GM23248 (cell line): ENCODE data around the gene ELMO1. TPM values are rescaled to one million over a fixed set of nuclear protein-coding genes. Genes with fewer than 3 reads are reported as not detected.

Experiments
- DNase-seq: peaks from one replicate; pipeline ENCODE4 v3.0.0-alpha.2; 2015
- H2AFZ ChIP-seq: fragments of 200-600 bp; sonication (generic); 2 replicates; pipeline ENCODE4 v1.6.1; 2016; ENCODE audit warnings: antibody characterized with exemption
- H3F3A ChIP-seq: fragments of 200-600 bp; sonication (generic); 2 replicates; pipeline ENCODE4 v1.6.1; 2016; ENCODE audit warnings: mild to moderate bottlenecking, antibody characterized with exemption, mixed run types; ENCODE audit not compliant: insufficient read depth
- H3K27ac ChIP-seq: fragments of 200-600 bp; sonication (generic); 2 replicates; pipeline ENCODE4 v1.5.1; 2016; ENCODE audit warnings: mild to moderate bottlenecking
- H3K27me3 ChIP-seq: fragments of 200-600 bp; sonication (generic); replicated peaks from 2 replicates; pipeline ENCODE4 v1.6.1; 2016; ENCODE audit warnings: mild to moderate bottlenecking; ENCODE audit not compliant: insufficient read depth
- H3K36me3 ChIP-seq: fragments of 200-600 bp; sonication (generic); 2 replicates; pipeline ENCODE4 v1.6.1; 2016; ENCODE audit warnings: low read depth, mild to moderate bottlenecking
- H3K4me1 ChIP-seq: fragments of 200-600 bp; sonication (generic); 2 replicates; pipeline ENCODE4 v1.6.1; 2016; ENCODE audit warnings: mild to moderate bottlenecking; ENCODE audit not compliant: insufficient read depth
- H3K4me2 ChIP-seq: fragments of 200-600 bp; sonication (generic); one replicate; pipeline ENCODE4 v1.6.1; 2016; ENCODE audit warnings: mild to moderate bottlenecking; ENCODE audit not compliant: unreplicated experiment
- H3K4me3 ChIP-seq: fragments of 200-600 bp; sonication (generic); 2 replicates; pipeline ENCODE4 v1.5.1; 2016; ENCODE audit warnings: mild to moderate bottlenecking
- H3K79me2 ChIP-seq: fragments of 200-600 bp; sonication (generic); 2 replicates; pipeline ENCODE4 v1.6.1; 2016; ENCODE audit warnings: mild to moderate bottlenecking; ENCODE audit not compliant: insufficient read depth
- H3K9ac ChIP-seq: fragments of 200-600 bp; sonication (generic); 2 replicates; pipeline ENCODE4 v1.6.1; 2016; ENCODE audit warnings: mild to moderate bottlenecking
- H3K9me2 ChIP-seq: fragments of 200-600 bp; sonication (generic); 2 replicates; pipeline ENCODE4 v1.6.1; 2016; ENCODE audit warnings: mixed run types, mild to moderate bottlenecking, moderate library complexity; ENCODE audit not compliant: insufficient read depth
- H3K9me3 ChIP-seq: fragments of 200-600 bp; sonication (generic); one replicate; pipeline ENCODE4 v1.6.1; 2017; ENCODE audit warnings: low read depth
- H4K20me1 ChIP-seq: fragments of 200-600 bp; sonication (generic); 2 replicates; pipeline ENCODE4 v1.6.0; 2016; ENCODE audit not compliant: insufficient read depth
- EZH2 ChIP-seq: fragments of 200-600 bp; sonication (generic); IDR thresholded peaks from 2 replicates; pipeline ENCODE4 v1.6.1; 2018; ENCODE audit warnings: antibody characterized with exemption, mild to moderate bottlenecking; ENCODE audit not compliant: insufficient read depth, poor library complexity, severe bottlenecking
- EZH2phosphoT487 ChIP-seq: fragments of 200-600 bp; sonication (generic); IDR thresholded peaks from 2 replicates; pipeline ENCODE4 v1.6.1; 2018; ENCODE audit warnings: antibody characterized with exemption, moderate library complexity, mild to moderate bottlenecking, low read depth; ENCODE audit not compliant: insufficient read depth
- WGBS, 2 experiments: methylation state at CpG; one replicate each; pipeline ENCODE4 v1.1.6; 2015 to 2017; ENCODE audit warnings: low lambda C conversion rate in 2 of 2, low coverage in 1 of 2; ENCODE audit errors: missing lambda C conversion rate in 2 of 2; 5-methylcytosine and 5-hydroxymethylcytosine counted together
- in situ Hi-C: fragments of 300-500 bp; cut with MboI; formaldehyde crosslinking; loops from 2 replicates; pipeline ENCODE4 v1.15.0; 2020
- polyA plus RNA-seq: library from polyadenylated mRNA; unstranded; fragments of >200 nt; fragmentation: Nextera tagmentation; extraction: Ambion mirVana; gene quantifications from 2 replicates; pipeline ENCODE4 v1.2.1, GENCODE V29; 2016
- total RNA-seq: library from RNA; depleted of rRNA; stranded (reverse); fragments of >200 nt; shearing (Covaris generic); gene quantifications from 2 replicates; pipeline ENCODE4 v1.2.3, GENCODE V29; 2014

The ELMO1 gene
- total and polyA plus RNA-seq, 2 experiments from 2014 or later, result not detected

DNA sequence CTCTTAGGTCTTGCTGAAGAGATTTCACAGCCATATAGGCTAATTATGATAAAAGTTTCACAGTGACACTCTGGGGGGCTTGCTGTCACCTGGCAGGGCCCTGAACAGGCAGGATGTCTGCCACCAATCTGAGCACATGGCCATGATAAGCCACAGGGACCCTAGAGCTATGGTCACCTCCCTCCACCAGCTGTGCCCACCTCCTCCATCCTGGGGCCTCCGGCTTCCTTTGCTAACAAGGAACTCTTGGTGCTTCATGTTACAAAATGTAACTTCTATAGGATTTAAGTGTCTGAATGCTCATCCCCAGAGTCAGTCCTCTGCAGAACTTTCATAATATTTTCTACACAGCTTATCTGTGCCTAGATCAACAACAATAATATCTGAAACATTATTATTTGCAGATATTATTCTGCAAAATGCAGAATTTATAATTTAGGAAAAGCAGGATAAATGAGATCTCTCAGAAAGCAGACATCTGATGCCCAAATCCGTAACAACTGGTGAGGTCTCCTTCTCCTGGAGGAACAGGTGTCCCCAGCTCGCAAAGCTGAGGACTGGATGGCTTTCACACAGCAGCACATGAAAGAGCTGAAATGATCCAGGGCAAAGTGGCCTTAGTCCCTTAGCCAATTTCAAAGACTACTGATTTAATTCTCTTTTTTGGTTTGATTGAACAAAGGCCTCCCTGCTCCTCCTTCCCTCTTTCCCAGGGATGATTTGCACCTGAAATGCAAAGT is 437.3 kb downstream of the ELMO1 start:
- H3K27ac ChIP-seq, result no peak overlapping the region
- TF ChIP-seq EZH2phosphoT487 (no peak), EZH2 (no peak)
- in situ Hi-C loops, result no loop called here
- H3K9me3 ChIP-seq, result no peaks in the 10 kb centered on the region
- H3K4me1 ChIP-seq, result no peaks in the 10 kb centered on the region
- DNase-seq, result no peak
- 66 to 71% methylated on average over 3 of the region's 3 CpGs for WGBS, 2 experiments
- no peak overlapping the region for H3K4me2 ChIP-seq
- H3K4me3 ChIP-seq, result no peak overlapping the region
- H3K9ac ChIP-seq, result no peak overlapping the region
- H3K9me2 ChIP-seq, result no peaks in the 10 kb centered on the region
- H3F3A ChIP-seq, result no peaks in the 10 kb centered on the region
- H3K79me2 ChIP-seq, result no peaks in the 10 kb centered on the region
- H4K20me1 ChIP-seq, result no peaks in the 10 kb centered on the region
- no peaks in the 10 kb centered on the region for H3K36me3 ChIP-seq
- H2AFZ ChIP-seq, result no peak overlapping the region
- H3K27me3 ChIP-seq, result peaks cover 5% of the 10 kb centered on the region

DNA sequence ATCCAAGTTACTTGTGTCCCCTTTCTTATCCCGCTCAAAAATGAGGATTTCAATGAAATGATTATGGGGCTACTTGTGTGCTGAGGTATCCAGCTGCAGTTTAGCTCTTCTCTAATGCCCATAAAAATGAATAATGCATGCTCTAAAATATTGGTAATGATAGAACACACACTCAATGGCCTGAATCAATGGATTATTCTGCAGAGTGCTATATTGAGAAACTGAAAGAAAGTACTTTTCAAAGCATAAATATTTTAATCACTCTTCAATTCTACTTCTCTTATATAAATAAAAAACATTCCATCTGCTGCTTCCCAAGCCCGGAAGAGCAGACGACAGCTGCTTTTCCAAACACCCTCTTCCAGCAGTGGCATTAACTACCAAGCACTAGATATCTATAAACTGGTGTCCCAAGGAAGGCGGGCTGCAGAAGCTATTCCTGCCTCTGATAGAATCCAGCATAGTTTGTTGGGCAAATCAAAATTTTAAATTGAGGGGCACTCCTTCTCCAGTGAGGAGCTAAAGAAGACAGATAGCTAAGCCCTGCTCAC is 439.5 kb downstream of the ELMO1 start:
- peaks cover 5% of the 10 kb centered on the region for H3K27me3 ChIP-seq

DNA sequence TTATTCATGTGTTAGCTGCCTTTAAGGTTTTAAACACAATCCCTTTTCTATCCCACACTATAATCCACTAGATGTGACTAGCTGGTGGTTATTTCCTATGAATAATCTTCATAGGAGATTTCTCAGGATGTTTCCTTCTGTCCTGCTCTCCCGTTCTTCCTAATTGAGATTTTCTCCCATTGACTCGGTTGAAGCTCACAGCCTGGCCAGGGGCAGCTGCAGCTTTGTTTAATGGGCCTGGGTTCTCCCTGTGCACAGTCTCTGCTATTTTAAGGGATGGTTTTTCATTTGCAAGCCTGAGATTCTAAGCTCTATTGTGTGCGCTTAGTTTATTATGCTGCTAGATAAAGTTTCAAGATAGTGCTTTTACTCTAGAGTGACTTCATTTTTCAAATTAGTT is 441.0 kb downstream of the ELMO1 start:
- DNase-seq, result no peak
- H4K20me1 ChIP-seq, result no peaks in the 10 kb centered on the region
- H3F3A ChIP-seq, result no peaks in the 10 kb centered on the region
- H3K9me3 ChIP-seq, result no peaks in the 10 kb centered on the region
- TF ChIP-seq EZH2phosphoT487, result no peak
- TF ChIP-seq EZH2, result no peak
- no peaks in the 10 kb centered on the region for H3K4me1 ChIP-seq
- in situ Hi-C loops, result no loop called here
- H3K79me2 ChIP-seq, result no peaks in the 10 kb centered on the region
- H3K27me3 ChIP-seq, result peaks cover 5% of the 10 kb centered on the region; the same call in 1 of the 2 replicates
- no peak overlapping the region for H3K4me3 ChIP-seq
- H3K27ac ChIP-seq, result no peak overlapping the region
- no peaks in the 10 kb centered on the region for H3K36me3 ChIP-seq
- H3K9me2 ChIP-seq, result no peaks in the 10 kb centered on the region
- H3K4me2 ChIP-seq, result no peak overlapping the region
- 61 to 65% methylated on average over 3 of the region's 3 CpGs for WGBS, 2 experiments
- no peak overlapping the region for H3K9ac ChIP-seq
- H2AFZ ChIP-seq, result no peak overlapping the region

More for the DNA sequence above, 439.5 kb downstream of the ELMO1 start:
- no peaks in the 10 kb centered on the region for H4K20me1 ChIP-seq
- in situ Hi-C loops, result no loop called here
- H3K9ac ChIP-seq, result no peak overlapping the region
- DNase-seq, result no peak
- no peak for TF ChIP-seq EZH2
- no peak for TF ChIP-seq EZH2phosphoT487
- H3K9me3 ChIP-seq, result no peaks in the 10 kb centered on the region
- WGBS, 2 experiments, result 28 to 36% methylated on average over 4 of the region's 4 CpGs
- no peak overlapping the region for H3K27ac ChIP-seq
- H2AFZ ChIP-seq, result no peak overlapping the region
- H3K4me2 ChIP-seq, result no peak overlapping the region
- H3F3A ChIP-seq, result no peaks in the 10 kb centered on the region
- no peaks in the 10 kb centered on the region for H3K79me2 ChIP-seq
- H3K4me1 ChIP-seq, result no peaks in the 10 kb centered on the region
- H3K4me3 ChIP-seq, result no peak overlapping the region
- H3K36me3 ChIP-seq, result no peaks in the 10 kb centered on the region
- H3K9me2 ChIP-seq, result no peaks in the 10 kb centered on the region

DNA sequence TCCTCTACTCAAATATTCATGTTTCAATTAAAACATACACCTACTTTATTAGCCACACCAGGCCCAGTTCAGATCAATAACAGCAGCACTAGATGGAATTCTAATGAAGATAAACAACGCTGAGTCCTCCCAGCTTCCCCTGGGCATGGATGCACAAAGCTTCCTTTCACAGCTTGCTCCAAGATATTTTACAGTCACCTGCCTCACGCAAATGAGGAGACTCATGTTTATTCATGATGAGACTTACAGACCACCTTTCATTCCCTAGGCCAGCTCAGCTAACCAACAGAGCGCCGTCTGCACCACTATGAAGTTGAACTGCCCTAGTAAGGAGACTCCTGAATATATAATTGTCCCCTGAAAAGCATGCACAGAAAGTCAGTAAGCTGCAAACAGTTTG is 441.4 kb downstream of the ELMO1 start:
- H3K4me3 ChIP-seq, result no peak overlapping the region
- H3K79me2 ChIP-seq, result no peaks in the 10 kb centered on the region
- no peak for TF ChIP-seq EZH2phosphoT487
- no peak for TF ChIP-seq EZH2
- in situ Hi-C loops, result no loop called here
- H3F3A ChIP-seq, result no peaks in the 10 kb centered on the region
- peaks cover 5% of the 10 kb centered on the region; the same call in 1 of the 2 replicates for H3K27me3 ChIP-seq
- no peaks in the 10 kb centered on the region for H3K9me2 ChIP-seq
- H3K9ac ChIP-seq, result no peak overlapping the region
- no peak for DNase-seq
- no peaks in the 10 kb centered on the region for H4K20me1 ChIP-seq
- no peaks in the 10 kb centered on the region for H3K9me3 ChIP-seq
- no peaks in the 10 kb centered on the region for H3K36me3 ChIP-seq
- H3K4me2 ChIP-seq, result no peak overlapping the region
- no peak overlapping the region for H3K27ac ChIP-seq
- 71 to 78% methylated on average over 4 of the region's 4 CpGs for WGBS, 2 experiments
- no peak overlapping the region for H2AFZ ChIP-seq
- no peaks in the 10 kb centered on the region for H3K4me1 ChIP-seq
